NCI-H774 (cell line): ENCODE results near the gene LRRC4B.

Experiments used
- DNase-seq: peaks from one replicate; lab custom pipeline; 2025; lab: John Stamatoyannopoulos, UW

The LRRC4B gene

GRCh38 chr19:50506700-50507099 lies 61.5 kb downstream of the LRRC4B start:
- no peak for DNase-seq

DNA sequence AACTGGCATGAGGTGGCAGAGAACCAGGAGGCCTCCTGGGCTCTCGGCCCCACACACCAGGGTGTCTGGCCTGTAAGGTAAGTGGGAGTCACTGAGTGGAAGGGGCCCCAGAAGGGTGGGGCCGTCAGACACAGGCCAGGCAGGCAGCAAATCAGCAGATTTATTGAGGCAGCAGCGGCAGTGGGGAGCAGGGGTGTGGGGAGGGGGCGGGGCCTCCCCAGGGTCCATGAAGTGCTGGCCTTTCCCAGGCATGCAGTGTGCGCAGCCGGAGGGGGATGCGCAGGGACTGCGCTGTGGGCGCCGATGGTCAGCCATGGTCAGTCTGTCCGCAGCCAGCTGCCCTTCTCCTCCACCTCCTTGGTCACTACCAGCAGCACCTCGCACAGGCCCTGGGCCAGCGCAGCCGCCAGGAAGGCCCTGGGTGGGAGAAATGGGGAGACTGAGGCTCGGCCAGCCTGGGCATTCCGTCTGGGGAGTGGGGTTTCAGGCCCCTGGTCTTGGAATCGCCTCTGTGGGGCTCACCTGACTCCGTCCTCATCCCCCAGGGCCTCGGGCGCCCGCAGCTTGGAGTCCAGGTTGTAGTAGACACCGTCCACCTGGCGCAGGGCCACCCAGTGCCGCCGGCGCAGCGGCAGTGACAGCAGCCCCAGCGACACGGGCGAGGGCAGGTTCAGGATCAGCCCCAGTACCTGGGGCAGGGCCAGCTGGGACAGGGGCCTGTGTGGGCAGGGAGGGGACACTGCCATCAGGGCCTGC lies 62.2 kb downstream of the LRRC4B start:
- DNase-seq: no peak

- DNase-seq: no peak
These were observed 66.4 kb downstream of the LRRC4B start for GRCh38 chr19:50501568-50502475.

DNA sequence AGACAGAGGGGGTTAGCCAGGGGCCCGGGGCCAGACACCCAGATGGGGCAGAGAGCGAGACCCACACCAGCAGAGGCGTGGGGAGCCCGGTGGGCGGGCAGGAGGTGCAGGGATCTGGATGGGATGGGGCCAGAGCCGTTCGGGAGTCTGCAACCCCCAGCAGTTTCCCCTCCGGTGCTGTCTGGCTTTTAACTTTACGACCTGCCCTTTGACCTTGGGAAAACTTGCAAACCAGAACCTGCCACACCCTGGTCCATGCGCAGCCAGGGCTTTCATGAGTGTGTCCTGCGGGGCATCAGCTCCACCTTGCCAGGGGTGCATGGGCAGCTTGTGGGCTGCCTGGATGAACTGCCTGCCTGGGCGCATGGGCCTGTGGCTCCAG lies 67.1 kb downstream of the LRRC4B start:
- DNase-seq: no peak

DNA sequence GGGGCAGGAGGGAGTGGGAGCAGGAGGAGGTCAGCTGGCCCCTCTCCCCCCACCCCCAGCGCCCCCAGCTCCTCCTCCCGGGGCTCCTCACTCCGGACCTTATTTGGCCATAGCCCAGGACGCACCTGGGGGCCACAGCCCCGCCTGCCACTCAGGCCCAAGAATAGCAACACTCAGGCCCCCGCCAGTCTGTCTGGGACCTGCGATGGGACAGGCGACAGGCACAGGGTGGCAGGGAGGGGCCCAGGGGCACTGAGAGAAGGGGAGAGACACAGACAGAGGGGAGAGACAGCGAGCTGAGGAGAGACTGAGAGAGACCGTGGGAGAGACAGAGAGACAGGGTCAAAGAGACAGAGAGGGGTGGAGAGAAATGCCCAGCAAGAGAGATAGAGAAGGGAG lies 67.5 kb downstream of the LRRC4B start:
- no peak for DNase-seq

- DNase-seq: no peak
These were observed 68.0 kb downstream of the LRRC4B start for GRCh38 chr19:50500060-50500752.

- no peak for DNase-seq
These were observed 69.8 kb downstream of the LRRC4B start for GRCh38 chr19:50498219-50499056.

DNA sequence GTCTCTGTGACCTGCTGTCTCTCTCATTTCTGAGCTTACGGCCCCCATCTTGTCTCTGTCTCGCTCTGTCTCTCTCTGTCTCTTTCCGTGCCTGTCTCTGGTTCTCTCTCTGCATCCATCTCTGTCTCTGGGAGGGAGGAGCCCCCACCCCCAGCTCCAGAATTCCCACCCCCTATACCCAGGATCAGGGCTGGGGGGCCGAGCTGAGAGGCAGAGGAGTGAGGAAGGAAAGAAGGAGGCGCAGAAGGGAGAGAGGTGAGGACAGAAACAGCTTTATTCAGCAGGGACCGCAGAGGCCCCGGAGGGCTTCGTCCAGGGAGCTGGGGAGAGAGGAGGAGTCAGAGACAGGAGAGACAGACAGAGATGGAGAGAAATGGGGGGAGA lies 71.2 kb downstream of the LRRC4B start:
- no peak for DNase-seq

DNA sequence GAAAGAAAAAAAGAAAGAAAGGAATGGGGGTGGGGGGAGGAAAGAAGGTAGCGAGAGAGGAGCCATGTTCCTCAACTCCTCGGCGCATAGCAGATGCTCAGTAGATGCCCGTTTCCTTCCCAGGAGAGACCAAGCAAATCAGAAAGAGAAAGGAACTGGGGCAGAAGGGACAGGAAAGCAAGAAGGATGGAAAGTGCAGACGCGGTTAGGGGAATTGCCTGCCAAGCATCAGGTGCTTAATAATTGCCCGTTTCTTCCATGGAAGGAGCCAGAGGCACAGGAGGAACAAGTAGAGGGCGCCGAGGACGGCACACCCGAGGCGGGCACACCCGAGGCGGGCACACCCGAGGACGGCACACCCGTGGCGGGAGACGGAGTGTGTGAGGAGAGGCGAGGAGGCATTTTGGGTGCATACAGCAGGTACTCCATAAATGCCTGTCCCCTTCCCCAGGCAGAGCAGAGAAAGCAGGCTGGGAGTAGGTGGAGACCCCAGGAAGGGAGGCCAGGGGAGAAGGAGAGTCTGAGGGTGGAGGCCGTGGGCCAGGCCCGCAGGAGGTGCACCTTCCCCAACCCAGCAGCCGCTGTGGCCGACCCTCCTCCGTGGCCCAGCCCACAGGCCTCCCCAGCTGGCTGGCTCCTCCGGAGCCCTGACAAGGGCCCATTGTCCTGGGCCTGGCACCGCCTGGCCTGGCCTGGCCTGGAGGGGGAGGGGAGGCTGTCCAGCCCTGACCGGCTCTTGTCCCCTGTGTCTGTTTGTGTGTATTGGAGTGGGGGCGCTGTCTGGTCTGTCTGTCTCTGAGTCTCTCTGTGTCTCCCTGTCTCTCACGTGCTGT lies 71.8 kb downstream of the LRRC4B start:
- DNase-seq: no peak

- no peak for DNase-seq
These were observed 73.2 kb downstream of the LRRC4B start for GRCh38 chr19:50495020-50495531.

DNA sequence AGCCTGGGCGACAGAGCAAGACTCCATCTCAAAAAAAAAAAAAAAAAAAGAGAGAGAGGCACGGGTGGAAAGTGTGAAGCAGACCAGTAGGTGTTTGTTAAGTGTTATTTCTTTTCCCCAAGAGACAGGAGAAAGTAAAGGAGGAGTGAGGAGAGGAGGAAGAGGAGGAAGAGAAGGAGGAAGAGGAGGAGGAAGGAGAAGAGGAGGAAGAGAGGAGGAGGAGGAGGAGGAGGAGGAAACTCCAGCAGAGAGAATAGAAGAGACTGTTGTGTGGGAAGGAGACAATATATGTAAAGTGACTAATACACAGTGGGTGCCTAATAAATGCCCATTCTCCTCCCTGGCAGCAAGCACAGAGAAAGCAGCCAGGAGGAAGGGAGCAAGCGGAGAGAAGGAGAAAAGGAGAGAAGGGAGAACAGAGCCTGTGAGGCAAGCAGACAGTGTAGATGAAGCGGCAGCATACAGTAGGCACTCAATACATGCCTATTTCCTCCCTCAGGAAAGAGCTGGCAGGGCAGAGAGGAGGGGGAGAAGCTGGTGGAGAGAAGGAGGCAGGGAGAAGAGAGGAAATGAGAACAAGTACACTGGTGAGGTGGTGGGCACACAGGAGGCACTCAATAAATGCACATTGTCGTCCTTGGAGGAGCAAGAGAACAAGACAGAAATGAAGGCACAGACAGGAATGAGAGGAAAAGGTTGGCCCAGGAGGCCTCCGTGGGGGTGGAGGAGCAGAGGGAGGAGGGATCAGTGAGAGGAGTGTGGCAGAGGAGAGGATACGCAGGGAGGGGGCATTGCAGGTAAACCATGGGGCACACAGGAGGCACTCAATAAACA lies 73.8 kb downstream of the LRRC4B start:
- no peak for DNase-seq

- DNase-seq: no peak
These were observed 75.1 kb downstream of the LRRC4B start for GRCh38 chr19:50493171-50493570.

DNA sequence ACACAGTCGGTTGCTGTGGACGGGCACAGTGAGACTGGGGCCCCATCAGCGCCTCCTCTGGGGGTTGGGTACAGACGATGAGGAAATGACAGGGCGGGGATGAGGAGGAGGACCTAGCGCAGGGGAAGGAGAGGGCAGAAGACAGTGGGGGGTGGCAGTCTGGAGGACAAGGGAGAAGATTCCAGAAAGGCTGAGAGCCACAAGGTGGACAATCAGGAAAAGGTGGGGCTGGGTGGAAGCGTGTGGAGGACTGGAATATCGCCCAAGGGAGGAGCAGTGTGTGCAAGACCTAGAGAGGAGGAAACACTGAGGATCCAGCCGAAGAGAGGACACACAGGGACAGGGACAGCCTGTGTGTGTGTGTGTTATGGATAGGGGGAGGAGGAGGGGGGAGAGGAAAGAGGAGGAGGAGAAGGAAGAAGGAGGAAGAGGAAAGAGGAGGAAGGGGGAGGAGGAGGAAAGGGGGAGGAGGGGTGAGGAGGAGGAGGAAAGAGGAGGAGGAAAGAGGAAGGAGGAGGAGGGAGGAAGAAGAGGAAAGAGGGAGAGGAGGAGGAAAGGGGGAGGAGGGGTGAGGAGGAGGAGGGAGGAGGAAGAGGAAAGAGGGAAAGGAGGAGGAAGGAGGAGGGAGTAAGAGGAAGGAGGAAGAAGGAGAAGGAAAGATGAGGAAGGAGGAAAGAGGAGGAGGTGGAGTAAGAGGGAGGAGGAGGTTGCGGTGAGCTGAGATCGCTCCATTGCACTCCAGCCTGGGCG lies 75.8 kb downstream of the LRRC4B start:
- no peak for DNase-seq

GRCh38 chr19:50490991-50491472 lies 77.2 kb downstream of the LRRC4B start:
- DNase-seq: no peak

DNA sequence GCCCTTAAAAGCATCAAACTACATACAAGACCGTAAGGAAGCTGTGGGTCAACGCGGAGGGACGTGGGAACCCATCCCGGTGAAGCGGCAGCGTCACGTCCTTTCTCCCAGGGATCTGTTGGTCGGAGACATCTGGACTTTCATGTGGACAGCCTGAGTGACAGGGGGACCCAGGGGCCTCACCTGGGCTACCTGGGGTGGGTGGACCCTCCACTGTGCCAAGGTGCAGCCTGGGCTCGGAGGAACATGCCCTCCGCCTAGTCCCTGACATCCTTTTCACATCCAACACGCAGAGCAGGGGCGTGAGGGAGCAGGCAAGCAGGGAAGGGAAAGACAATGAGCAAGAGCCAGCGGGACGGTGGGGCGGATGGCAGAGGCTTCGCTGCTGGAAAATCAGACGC lies 77.8 kb downstream of the LRRC4B start:
- no peak for DNase-seq

GRCh38 chr19:50489461-50490011 lies 78.7 kb downstream of the LRRC4B start:
- no peak for DNase-seq

GRCh38 chr19:50488389-50489194 lies 79.6 kb downstream of the LRRC4B start:
- no peak for DNase-seq
